GM21529 (cell line): ENCODE measurements around the gene AMIGO1.
A peak's percentile ranks its signal among the peaks of the same experiment; 100 is the strongest.

ENCODE experiments used
- ATAC-seq: cut with Tn5 transposase; IDR thresholded peaks from one replicate; pipeline ENCODE4 v1.9.1; 2021; ENCODE audit not compliant: unreplicated experiment

Gene AMIGO1

DNA sequence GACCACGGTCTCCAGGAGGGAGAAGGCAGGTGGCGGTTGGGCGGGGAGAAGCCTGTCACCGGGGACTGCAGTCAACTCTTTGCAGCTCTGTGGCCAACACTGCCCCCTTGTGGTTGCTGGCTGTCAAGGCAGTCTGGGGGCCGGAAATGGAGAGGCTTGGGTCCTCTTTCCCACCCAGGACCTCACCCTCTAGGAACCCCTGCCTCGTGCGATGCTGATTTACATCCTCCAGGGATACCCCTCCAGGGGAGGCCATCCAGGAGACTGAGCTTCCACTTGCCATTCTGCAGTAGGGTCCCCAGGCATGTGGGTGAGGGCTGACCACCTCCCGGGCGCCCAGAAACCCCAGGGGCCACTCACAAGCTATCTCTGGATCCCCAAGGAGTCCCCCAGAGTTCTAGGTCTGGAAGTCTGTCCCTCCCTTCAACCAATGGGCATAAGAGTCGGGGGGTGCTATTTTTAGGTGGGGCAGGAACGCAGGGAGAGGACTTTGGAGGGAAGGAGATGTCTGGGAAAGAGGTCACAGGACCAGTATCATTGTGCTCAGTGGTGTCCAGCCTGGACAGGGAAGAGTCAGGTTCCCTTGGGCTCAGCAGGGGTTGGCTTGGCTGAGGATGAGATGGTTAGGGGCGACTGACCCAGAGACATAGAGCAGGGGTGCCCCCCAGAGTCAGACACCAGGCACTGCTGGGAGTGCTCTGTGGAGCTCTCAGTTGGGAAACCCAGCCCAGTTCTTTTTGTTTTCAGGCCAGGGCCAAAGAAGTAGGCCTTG, 23.0 kb upstream of the AMIGO1 start:
- ATAC-seq: peak; percentile 82

DNA sequence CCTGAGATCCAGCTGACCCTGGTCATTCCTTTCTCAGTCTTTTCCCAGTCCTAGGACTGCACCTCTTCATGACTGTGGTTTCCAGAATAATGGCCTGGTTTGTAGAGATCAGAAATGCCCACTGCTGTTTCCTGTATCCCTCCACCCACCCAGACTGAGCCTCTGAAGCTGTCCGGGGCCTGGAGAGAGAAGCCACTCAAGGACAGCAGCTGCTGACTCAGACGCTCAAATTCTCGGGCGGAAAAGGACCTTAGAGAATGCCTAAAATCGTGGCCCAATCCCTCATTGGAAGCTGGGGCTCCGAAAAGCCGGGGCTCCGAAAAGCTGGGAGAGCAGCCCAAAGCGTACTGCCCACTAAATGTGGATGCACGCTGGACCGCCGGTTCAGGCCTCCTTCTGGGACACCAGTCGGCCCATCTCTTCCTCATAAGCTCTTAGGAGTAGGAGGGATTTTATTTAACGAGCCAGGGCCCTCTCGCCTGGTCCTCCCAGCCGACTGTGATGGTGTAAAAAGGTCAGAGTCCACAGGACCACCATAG, 22.4 kb upstream of the AMIGO1 start:
- ATAC-seq: no peak

DNA sequence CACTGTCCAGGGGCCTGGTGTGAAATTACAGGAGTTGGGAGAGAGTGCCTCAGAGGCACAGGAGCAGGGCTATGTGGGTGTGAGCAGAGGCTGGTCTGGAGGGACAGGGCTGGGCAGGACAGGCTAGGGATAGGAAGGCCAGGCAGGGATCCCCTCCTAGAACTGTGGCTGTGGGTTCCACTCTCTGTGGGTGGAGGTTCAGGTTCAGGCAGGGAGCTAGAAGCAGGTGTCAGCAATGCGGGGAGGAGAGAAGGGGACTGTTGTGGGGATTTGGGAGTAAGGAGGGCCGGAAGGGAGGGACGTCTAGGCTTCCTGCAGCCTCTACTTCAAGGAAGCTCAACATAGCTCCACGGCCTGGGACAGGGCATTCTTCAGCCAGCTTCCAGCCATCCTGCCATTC, 21.9 kb upstream of the AMIGO1 start:
- no peak for ATAC-seq

DNA sequence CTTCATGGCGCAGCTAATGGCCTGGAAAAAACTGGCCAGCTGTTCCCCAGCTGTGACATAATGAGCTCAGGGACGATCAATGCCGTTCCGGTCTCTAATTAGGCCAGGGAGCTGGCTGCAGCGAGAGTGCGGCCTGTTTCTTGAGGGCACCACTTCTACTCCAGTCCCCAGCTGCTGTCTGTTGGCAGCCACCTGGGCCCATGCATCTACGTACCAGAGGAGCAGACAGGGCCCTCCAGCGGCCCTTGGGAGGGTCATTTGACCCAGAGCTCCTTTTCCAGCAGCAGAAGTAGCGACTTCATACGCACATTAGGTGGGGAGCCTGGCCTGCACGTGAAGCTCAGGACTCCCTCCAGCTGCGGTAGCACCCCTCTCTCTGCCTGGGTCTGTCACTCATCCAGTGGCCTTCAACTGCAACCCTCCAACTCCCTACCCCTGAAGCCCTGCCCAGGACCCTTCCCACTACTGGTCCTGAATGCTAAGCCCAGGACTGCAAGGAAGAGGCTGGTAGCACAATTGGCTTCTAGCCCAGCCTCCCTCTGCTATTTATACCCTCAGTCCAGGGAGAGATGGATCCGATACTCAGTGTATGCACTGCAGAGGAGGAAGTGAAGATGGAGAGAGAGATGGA, 21.0 kb upstream of the AMIGO1 start:
- no peak for ATAC-seq

DNA sequence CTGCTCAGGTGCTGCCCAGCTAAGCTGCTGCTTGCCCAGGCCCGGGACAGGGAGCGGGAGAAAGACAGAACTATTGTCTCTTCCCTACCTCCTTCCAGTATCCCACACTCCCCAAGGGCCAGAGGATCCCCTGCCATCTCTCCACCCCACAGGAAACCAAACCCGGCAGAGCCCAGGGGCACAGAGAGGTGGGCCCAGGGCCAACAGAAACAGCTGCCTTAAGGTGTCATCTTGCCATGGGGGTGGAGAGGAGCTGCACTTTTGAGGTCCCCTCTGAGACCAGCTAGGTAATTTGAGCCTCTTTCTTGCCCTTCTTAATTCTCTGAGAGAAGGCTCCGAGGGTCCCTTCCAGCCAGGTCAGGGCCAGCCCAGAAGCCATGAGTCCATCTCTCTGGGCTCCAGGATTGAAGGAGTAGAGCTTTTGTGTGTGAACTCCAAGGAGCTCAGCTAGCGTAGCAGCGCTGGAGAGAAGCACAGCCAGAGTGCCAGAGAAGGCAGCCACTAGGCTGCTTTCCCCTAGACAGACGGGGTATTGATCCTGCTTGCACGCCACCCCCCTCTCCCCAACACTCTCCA, 20.4 kb upstream of the AMIGO1 start:
- no peak for ATAC-seq

DNA sequence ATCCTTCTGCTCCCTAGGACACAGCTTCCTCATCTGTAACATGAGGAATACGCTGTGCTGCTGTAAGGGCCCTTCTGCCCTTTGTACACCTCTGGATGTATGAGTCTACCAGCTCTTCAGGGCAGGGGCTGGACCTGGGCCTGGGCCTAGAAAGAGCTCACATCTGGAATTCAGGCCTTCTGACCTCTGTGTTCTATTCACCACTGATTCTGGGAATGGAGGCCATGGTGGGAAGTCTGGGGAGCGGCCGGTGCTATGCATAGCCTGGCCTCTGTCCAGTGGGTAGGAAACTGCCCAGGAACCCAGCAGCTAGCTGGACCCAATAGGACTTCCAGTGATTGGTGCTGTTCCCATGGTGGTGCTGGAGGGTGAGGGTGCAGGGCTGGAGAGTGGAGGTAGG, 19.2 kb upstream of the AMIGO1 start:
- ATAC-seq: no peak

DNA sequence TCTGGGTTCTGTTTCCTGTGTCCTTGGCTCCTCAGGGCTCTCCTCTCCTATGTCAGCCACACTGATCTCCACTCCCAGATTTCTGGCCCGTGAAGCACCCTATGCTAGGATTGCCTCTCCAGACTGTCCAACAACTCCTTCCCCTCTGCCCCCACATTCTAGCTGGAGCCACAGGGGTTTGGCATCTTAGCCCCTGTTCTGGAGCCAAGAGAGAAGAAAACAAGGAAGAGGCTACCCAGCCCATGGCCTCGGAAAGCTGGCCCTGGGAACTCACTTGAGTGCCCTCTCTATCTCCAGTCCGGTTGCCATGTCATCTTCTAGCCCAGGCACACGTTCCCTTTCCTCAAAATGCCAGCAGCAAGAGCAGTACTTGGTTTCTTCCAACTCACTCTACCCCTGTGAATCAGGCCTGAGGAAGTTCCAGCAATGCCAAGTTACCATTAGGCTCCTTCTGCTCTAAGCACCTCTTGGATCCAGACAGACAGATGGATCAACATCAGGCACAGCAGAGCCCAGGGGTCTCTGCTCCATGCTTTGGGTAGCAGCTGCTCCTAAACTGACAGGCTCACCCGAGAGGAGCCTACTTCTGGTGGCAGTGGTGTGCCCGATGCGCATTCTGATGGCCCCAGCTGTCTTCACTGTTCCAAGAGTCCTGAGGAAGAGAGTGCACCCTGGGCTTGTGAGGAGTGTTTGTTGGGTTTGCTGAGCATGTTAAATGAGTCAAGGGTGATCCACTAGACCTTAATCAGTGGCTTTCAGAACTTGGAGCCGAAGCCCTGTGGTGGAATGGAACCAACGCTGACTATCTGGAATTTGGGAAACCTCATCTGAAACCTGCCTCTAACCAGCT, 18.5 kb upstream of the AMIGO1 start:
- ATAC-seq: no peak

DNA sequence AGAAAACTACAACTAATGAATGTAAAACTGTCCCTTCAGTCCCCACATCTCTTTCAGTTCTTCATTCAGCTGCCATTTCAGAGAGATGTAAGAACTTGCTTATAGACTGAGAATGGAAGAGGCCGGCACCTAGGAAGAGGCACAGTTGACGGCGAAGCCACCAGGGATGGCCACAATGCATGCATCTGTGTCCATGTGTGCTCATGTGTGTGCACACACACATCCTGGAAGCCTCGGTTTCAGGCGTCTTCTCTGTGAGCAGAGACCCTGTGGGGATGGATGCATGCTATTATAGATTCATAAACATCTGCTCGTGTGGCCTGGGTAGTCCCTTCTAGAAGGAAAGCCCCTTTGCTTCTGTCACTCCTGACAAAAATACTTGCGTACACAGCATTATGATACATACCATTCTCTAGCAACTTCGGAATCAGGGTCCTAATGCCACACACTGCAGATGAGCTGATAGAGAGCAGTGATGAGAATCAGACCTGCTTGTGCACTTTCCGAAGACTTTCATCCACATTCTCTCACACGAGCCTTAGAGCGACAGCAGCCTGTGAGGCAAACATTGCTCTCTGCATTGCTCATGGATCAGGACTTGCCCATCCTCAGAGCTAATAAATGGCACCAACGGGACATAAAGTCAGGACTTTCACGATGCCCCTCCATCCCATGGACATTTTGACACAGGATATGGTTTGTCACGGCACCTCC, 17.7 kb upstream of the AMIGO1 start:
- no peak for ATAC-seq

DNA sequence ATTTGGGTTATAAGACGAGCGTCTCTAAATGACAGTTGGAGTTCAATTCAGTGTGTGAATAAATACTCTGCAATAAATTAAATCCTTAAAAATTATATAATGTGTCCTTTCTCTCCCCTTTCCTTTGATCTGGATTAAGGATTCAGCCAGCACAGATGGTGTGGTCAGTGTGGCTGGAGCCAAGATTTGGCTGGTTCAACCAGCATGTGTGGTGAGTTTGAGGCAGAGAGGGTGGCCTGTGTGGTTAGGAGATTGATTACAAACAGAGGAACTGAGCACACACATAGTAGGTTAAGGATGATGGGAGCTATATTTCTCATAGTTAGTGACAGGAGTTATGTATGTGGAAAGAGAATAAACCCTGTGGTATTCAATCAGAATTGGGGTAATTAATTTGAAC, 14.2 kb upstream of the AMIGO1 start:
- ATAC-seq: no peak

DNA sequence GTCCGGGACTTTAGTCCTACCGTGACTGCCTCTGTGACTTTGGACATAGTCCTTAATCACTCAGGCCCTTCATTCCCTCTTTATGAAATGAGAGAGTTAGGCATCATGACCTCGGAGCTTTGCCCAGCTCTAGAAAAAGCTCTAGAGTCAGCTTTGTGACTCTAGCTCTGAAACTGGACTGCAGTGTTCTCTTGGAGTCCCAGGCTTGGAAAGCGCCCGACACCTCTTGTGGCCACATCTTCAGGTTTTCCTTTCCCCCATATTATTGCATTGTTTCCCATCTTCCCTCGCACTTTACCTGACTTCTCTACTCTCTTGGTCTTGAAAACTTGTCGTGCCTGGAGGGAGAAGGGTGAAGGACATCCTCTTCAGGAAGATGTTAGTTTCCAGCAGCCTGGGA, 12.5 kb upstream of the AMIGO1 start:
- no peak for ATAC-seq

DNA sequence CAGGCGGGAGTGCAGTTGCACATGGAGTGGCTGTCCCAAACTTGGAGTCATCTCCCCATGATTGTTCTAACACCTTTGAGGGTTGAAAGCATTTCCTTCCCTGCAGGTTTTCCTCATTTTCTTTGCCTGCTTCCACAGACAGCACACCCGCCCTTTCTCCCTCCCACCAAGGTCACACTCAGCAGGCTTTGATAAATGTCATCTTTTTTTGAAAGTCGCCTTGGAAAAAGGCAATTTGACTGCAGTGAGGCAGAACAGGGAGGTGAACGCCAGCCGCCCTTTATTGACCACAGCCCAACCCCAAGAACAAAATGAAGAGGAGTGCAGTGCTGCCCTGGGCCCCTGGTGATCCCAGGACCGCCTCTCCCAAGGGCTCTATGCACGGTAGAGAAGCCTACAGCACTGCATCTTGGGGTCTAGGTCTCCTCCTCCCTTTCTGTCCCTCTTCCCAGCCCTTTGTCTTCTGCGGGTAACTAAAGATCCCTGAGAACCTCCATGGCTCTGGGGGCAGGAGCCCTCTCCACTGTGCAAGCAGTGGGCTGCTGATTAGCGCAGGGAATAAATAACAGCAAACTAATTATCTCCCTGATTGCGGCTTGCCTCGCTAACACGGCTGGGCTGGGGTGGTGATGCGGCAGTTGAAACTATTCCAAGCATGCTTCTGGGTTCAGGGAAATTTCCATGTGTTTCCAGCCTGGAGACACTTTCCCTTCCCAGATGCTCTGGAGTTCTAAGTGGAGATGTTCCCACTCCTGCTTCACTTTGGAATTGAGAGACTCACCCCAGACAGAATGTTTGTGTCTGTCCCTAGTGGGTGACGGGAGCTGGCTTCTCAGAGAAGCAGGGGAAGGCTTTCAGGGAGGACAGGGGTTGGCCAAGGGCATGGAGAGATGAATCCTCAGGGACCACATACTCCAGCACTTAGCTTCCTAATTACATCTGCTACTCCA, 11.8 kb upstream of the AMIGO1 start:
- ATAC-seq: no peak

DNA sequence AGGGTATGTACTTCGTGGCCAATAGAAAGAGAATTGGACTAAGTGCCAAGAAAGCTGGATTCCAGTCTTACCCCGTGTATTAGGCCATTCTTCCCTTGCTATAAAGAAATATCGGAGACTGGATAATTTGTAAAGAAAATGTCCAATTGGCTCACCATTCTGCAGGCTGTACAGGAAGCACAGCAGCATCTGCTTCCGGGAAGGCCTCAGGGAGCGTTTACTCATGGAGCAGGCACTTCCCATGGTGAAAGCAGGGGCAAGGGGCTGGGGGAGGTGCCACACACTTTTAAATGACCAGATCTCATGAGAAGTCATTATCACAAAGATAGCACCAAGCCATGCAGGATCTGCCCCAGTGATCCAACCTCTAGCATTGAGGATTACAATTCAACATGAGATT, 7.8 kb upstream of the AMIGO1 start:
- no peak for ATAC-seq

DNA sequence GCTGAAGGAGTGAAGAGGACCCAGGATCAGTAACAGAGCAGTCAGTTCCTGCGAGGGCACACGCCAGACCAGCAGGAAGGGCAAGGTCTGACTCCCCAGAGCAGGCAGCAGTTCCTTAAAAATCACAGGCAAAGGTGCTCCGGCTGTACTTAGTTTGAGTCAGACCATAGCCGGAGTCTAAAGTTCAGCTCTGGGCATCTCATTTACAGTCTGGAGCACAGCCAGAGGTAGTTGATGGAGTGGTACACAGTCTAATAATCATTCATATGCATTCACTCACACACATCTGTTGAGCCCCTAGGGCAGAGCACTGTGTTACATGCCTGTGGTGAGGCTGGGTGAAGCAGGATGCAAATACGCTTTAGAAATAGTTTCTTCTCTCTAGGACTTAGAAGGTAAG, 7.3 kb upstream of the AMIGO1 start:
- ATAC-seq: no peak

DNA sequence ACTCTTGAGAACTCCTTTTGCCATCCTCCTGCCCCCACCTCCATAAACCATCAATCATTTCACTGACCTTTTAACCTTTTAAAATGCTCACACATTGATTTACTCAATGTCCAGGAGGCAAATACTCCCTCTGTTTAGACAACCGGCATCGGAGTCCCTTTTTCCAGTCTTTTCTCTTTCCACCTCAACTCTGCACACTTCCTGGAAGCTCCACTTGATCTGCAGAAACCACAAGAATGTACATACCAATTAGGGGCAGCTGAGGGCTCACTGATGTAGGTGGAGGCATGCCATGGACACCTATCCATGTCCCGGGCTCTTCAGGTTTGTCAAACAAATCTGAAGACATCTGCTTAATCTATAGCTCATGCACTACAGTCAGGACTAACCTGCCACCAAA, 5.3 kb upstream of the AMIGO1 start:
- no peak for ATAC-seq

DNA sequence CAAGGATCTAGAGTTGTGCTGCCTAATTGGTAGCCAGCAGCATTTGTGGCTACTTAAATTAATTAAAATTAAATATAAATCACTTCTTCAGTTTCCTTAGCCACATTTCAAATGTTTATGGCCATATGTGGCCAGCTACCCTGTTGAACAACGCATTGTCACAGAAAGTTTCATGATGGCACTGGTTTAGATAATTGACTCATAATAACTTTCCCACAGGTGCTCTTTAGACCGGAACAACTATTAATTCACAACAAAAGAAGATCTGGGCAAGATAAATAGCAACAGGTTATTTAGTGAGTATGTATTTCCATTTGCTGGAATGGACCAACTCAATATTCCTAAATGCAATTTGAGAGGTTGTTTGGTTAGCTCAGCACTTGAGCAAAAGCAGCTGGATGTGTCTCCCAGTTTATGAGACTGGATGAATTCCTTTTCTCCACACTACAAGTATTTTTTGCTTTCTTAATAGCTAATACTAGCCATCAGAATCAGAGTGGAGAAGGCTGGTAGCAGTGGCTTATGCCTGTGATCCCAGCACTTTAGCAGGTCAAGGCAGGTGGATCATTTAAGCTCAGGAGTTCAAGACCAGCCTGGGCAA, 3.7 kb upstream of the AMIGO1 start:
- ATAC-seq: no peak

DNA sequence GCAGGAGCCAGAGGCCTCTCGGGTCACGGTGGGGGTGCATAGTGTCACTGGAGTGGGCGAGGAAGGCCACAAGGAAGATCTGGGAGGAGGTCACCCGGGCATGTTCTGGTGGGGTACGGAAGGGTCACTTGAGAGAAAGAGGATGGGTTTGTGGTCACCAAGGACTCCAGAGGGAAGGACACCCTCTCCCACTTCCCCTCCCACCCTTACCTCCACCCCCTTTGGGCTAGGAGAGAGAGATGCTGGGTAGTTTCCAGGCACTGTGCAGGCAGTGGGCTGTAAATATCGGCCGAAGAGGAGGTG, 703 bp downstream of the AMIGO1 start:
- no peak for ATAC-seq

DNA sequence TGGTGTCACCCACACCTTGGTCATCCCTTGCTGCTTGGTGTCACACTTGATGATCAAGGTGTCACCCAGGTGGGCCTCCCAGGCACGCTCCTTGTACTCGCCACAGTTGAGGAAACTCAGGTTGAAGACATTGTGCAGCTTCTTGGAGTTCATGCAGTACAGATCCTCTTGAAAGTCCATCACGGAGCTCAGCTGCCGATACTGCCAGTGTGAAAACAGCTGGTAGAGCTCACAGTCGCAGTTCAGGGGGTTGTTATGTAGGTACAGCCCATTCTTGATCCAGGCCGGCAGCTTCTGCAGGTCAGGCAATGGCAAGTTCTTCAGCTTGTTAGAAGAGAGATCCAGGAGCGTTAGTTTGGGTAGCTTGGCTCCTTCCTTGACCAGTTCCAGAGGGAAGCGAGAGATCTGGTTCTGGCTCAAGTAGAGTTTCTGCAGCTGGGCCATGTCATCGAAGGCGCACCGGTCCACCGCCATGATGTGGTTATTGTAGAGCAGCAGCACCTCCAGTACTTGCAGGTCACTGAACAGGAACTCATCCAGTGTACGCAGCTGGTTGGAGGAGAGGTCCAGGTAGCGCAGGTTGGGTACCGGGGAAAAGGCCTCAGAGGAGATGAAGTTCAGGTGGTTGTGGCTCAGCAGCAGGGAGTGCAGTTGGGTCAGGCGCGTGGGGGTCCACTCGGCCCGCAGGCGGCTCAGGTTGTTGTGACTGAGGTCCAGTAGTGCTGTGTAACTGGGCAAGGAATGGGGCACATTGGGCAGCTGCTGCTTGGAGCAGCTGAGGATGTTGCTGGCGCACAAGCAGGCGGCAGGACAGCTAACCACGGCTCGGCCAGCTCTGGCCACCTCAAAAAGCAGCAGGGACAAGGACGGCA, 1.3 kb downstream of the AMIGO1 start:
- ATAC-seq: no peak

DNA sequence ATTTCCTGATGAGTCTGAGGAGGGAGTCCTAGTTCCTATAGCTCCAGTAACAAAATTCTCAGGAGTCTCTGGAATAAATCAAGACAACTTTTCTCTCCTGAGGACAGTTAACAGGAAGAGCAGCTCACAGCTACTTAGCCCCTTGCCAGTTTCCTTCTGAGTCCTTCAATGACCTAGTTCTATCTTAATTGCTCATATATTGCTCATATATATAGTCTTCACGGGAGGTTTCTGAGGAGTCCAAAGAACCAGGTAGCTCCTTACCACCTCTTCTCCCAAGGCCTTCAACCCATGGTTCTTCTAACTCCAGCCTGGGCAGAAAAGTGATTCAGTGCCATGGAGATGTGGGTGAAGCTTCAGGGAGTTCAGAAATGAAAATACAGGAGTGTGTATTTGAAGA, 4.6 kb downstream of the AMIGO1 start:
- ATAC-seq: no peak
